Lower leg skin (tissue), 3 donors: ENCODE data around the gene LIPC.

Experiments used
- POLR2A ChIP-seq, 2 donors: fragments of 450-650 bp; IDR thresholded peaks; one replicate each; pipeline ENCODE4 v1.6.1; 2016 to 2017; ENCODE audit warnings: antibody characterized with exemption in 2 of 2, mild to moderate bottlenecking in 1 of 2, moderate library complexity in 1 of 2
- TF ChIP-seq, protein P1 (sequence below), 3 donors: fragments of 450-650 bp; IDR thresholded peaks; one replicate each; pipeline ENCODE4 v1.5.1; 2016; ENCODE audit warnings: antibody characterized with exemption in 3 of 3, mild to moderate bottlenecking in 3 of 3, moderate library complexity in 2 of 3

DNA sequence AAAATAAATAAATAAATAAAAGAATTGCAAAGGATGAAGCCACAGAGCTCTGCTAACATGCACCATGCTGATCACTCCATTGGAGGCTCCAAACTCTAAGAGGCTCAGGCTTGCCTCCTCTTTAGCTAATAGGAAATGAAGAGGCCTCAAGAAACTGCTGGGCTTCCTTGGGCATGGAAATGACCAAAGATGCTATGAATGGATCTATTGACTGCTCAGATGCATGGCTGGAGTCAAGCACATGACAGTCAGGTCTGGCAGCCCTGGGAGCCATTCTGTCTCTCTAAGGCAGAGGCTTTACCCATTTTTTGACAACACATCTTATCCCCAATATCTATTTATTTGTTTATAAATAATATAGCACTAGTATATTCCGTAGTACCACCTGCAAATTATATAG, 5.3 kb upstream of the LIPC start:
- TF ChIP-seq, protein P1, sequence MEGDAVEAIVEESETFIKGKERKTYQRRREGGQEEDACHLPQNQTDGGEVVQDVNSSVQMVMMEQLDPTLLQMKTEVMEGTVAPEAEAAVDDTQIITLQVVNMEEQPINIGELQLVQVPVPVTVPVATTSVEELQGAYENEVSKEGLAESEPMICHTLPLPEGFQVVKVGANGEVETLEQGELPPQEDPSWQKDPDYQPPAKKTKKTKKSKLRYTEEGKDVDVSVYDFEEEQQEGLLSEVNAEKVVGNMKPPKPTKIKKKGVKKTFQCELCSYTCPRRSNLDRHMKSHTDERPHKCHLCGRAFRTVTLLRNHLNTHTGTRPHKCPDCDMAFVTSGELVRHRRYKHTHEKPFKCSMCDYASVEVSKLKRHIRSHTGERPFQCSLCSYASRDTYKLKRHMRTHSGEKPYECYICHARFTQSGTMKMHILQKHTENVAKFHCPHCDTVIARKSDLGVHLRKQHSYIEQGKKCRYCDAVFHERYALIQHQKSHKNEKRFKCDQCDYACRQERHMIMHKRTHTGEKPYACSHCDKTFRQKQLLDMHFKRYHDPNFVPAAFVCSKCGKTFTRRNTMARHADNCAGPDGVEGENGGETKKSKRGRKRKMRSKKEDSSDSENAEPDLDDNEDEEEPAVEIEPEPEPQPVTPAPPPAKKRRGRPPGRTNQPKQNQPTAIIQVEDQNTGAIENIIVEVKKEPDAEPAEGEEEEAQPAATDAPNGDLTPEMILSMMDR (IDR thresholded peaks at IDR 0.05): no peak
- no peak for TF ChIP-seq POLR2A (IDR thresholded peaks at IDR 0.05)
